SU-DHL-6 (cell line): ENCODE results near the gene IL13RA1.

Experiments
- H2AFZ ChIP-seq: fragments of 200-600 bp; sonication (generic); 2 replicates; pipeline ENCODE4 v1.6.1; 2014; ENCODE audit warnings: low read depth, mild to moderate bottlenecking, moderate library complexity, mixed read lengths, antibody characterized with exemption, low read length; ENCODE audit not compliant: severe bottlenecking
- H3F3A ChIP-seq: fragments of 200-600 bp; shearing (Covaris generic); 2 replicates; pipeline ENCODE4 v1.6.0; 2016; ENCODE audit warnings: antibody characterized with exemption, mild to moderate bottlenecking; ENCODE audit not compliant: insufficient read depth
- H3K27ac ChIP-seq: fragments of 200-600 bp; sonication (generic); 2 replicates; pipeline ENCODE4 v1.5.1; 2016; ENCODE audit warnings: low read depth, mild to moderate bottlenecking, low read length, moderate library complexity, mixed read lengths
- H3K27me3 ChIP-seq: fragments of 200-600 bp; sonication (generic), shearing (Covaris generic); 2 replicates; pipeline ENCODE4 v1.6.0; 2014; ENCODE audit warnings: mild to moderate bottlenecking, low read length
- H3K36me3 ChIP-seq: fragments of 200-600 bp; sonication (generic); 2 replicates; pipeline ENCODE4 v1.6.1; 2014; ENCODE audit warnings: mild to moderate bottlenecking, low read length, mixed read lengths
- H3K4me2 ChIP-seq: fragments of 300-600, 200-600 bp; shearing (Covaris generic), sonication (generic); 2 replicates; pipeline ENCODE4 v1.6.0; 2014; ENCODE audit warnings: low read length, low read depth, mild to moderate bottlenecking; ENCODE audit not compliant: poor library complexity, severe bottlenecking
- H3K4me3 ChIP-seq: fragments of 200-600 bp; sonication (generic); 2 replicates; pipeline ENCODE4 v1.5.1; 2014; ENCODE audit warnings: antibody characterized with exemption, low read length, mild to moderate bottlenecking, mixed read lengths; ENCODE audit not compliant: insufficient read depth, poor library complexity, severe bottlenecking
- H3K79me2 ChIP-seq: fragments of 200-600 bp; sonication (generic); 2 replicates; pipeline ENCODE4 v1.6.1; 2014; ENCODE audit warnings: mild to moderate bottlenecking, low read length, moderate library complexity; ENCODE audit not compliant: insufficient read depth
- H3K9ac ChIP-seq: fragments of 200-600 bp; sonication (generic); 2 replicates; pipeline ENCODE4 v1.7.0; 2014; ENCODE audit warnings: mild to moderate bottlenecking, low read length
- H3K9me2 ChIP-seq: fragments of 200-600 bp; sonication (generic); replicated peaks from 2 replicates; pipeline ENCODE4 v1.6.1; 2014; ENCODE audit warnings: low read length; ENCODE audit not compliant: insufficient read depth
- H3K9me3 ChIP-seq: fragments of 200-600 bp; sonication (generic); 2 replicates; pipeline ENCODE4 v1.6.1; 2014; ENCODE audit warnings: low read length, mixed read lengths; ENCODE audit not compliant: insufficient read depth
- H4K20me1 ChIP-seq: fragments of 200-600 bp; sonication (generic); 2 replicates; pipeline ENCODE4 v1.6.1; 2014; ENCODE audit warnings: low read depth, mild to moderate bottlenecking, antibody characterized with exemption, low read length, moderate library complexity, mixed read lengths
- EZH2phosphoT487 ChIP-seq: fragments of 200-600 bp; sonication (generic), shearing (Covaris generic); conservative IDR thresholded peaks from 2 replicates; pipeline ENCODE4 v1.6.1; 2018; ENCODE audit warnings: mild to moderate bottlenecking, antibody characterized with exemption, low read length, moderate library complexity, mixed read lengths
- TF ChIP-seq, protein P1 (sequence below): fragments of 200-600 bp; sonication (generic); IDR thresholded peaks from one replicate; pipeline ENCODE4 v1.5.1; 2017; ENCODE audit warnings: antibody characterized with exemption, mild to moderate bottlenecking, low read length, moderate library complexity; ENCODE audit not compliant: insufficient read depth, poor library complexity, severe bottlenecking

The IL13RA1 gene

GRCh38 chrX:118763489-118763888 lies 36.1 kb downstream of the IL13RA1 start:
- no peaks in the 10 kb centered on the region for H3K36me3 ChIP-seq
- H3K9ac ChIP-seq = no peak overlapping the region

GRCh38 chrX:118764122-118764521 lies 36.7 kb downstream of the IL13RA1 start:
- Histone ChIP-seq H3K4me2 (no peak overlapping the region), H3K9me2 (no peaks in the 10 kb centered on the region), H4K20me1 (no peaks in the 10 kb centered on the region), H3K79me2 (no peaks in the 10 kb centered on the region), H2AFZ (no peak overlapping the region), H3K27ac (no peak overlapping the region), H3K27me3 (no peaks in the 10 kb centered on the region), H3K9me3 (no peaks in the 10 kb centered on the region), H3K36me3 (no peaks in the 10 kb centered on the region), H3K4me3 (no peak overlapping the region), H3F3A (no peaks in the 10 kb centered on the region), H3K9ac (no peak overlapping the region)
- TF ChIP-seq, protein P1, sequence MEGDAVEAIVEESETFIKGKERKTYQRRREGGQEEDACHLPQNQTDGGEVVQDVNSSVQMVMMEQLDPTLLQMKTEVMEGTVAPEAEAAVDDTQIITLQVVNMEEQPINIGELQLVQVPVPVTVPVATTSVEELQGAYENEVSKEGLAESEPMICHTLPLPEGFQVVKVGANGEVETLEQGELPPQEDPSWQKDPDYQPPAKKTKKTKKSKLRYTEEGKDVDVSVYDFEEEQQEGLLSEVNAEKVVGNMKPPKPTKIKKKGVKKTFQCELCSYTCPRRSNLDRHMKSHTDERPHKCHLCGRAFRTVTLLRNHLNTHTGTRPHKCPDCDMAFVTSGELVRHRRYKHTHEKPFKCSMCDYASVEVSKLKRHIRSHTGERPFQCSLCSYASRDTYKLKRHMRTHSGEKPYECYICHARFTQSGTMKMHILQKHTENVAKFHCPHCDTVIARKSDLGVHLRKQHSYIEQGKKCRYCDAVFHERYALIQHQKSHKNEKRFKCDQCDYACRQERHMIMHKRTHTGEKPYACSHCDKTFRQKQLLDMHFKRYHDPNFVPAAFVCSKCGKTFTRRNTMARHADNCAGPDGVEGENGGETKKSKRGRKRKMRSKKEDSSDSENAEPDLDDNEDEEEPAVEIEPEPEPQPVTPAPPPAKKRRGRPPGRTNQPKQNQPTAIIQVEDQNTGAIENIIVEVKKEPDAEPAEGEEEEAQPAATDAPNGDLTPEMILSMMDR = no peak
- no peak for TF ChIP-seq EZH2phosphoT487

More at GRCh38 chrX:118763489-118763888, 36.1 kb downstream of the IL13RA1 start:
- Histone ChIP-seq H4K20me1 (no peaks in the 10 kb centered on the region), H3F3A (no peaks in the 10 kb centered on the region), H3K79me2 (no peaks in the 10 kb centered on the region), H2AFZ (no peak overlapping the region), H3K9me2 (no peaks in the 10 kb centered on the region), H3K9me3 (no peaks in the 10 kb centered on the region), H3K4me3 (no peak overlapping the region), H3K27me3 (no peaks in the 10 kb centered on the region), H3K27ac (no peak overlapping the region), H3K4me2 (no peak overlapping the region)
- TF ChIP-seq, protein P1 = no peak
- no peak for TF ChIP-seq EZH2phosphoT487

- no peaks in the 10 kb centered on the region for H3K79me2 ChIP-seq
- H2AFZ ChIP-seq = no peak overlapping the region
- H3K36me3 ChIP-seq = no peaks in the 10 kb centered on the region
- no peaks in the 10 kb centered on the region for H3K27me3 ChIP-seq
- no peak overlapping the region for H3K4me3 ChIP-seq
- H3K9me3 ChIP-seq = no peaks in the 10 kb centered on the region
- H3K27ac ChIP-seq = no peak overlapping the region
- H3K9ac ChIP-seq = no peak overlapping the region
- TF ChIP-seq, protein P1 = no peak
- no peak for TF ChIP-seq EZH2phosphoT487
- no peaks in the 10 kb centered on the region for H4K20me1 ChIP-seq
- no peaks in the 10 kb centered on the region for H3K9me2 ChIP-seq
- H3F3A ChIP-seq = no peaks in the 10 kb centered on the region
- H3K4me2 ChIP-seq = no peak overlapping the region
Measured at GRCh38 chrX:118770133-118770760, 42.8 kb downstream of the IL13RA1 start.
